Measurements from ENCODE around the gene DCST1. TPM values are rescaled to one million over a fixed set of nuclear protein-coding genes. Genes with fewer than 3 reads are reported as not detected.

The DCST1 gene
- total RNA-seq, 1 experiment from 2014 or later = 0.22 TPM

DNA sequence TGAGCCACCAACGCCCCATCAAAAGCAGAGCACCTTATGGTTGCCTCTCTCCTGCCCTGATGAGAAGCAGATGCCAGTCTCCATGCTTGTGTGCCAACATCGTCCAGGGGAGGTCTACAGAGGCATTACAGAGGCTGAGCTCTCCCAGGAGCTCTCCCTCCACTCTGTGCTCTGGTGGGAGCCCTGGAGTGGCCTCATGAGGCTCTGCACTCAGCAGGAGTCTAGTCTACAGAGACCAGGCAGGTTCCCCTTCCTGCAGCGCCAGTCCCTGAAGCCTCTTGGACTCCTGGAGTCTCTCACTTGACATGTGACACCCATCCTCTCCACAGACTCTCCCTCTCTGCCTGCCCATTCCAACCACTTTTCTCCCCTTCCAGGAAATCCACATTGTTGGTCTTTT lies 3.4 kb downstream of the DCST1 start:
- CTCF ChIA-PET = interaction anchor here (0.5 to 1.4 kb wide), 2 partner anchors 31 to 67 kb away, joined by 4 to 6 read pairs; partner anchors contain the start of gene SHC1
- Histone ChIP-seq H3K9me2 (ENCODE audit: insufficient read depth) (no peaks in the 10 kb centered on the region), H3K79me2 (ENCODE audit: low read depth) (no peaks in the 10 kb centered on the region), H3K36me3 (ENCODE audit: low read depth) (no peaks in the 10 kb centered on the region), H4K20me1 (ENCODE audit: insufficient read depth) (no peaks in the 10 kb centered on the region), H3K27me3 (ENCODE audit: insufficient read depth, low read depth) (no peaks in the 10 kb centered on the region), H3F3A (ENCODE audit: insufficient read depth, low read depth) (peaks cover 25% of the 10 kb centered on the region), H3K4me2 (no peak overlapping the region), H3K4me1 (replicated peaks; ENCODE audit: insufficient read depth) (peaks cover 28% of the 10 kb centered on the region), H2AFZ (no peak overlapping the region), H3K27ac (no peak overlapping the region), H3K9me3 (ENCODE audit: insufficient read depth, low read depth) (no peaks in the 10 kb centered on the region), H3K4me3 (no peak overlapping the region)
- TF ChIP-seq, protein P1, sequence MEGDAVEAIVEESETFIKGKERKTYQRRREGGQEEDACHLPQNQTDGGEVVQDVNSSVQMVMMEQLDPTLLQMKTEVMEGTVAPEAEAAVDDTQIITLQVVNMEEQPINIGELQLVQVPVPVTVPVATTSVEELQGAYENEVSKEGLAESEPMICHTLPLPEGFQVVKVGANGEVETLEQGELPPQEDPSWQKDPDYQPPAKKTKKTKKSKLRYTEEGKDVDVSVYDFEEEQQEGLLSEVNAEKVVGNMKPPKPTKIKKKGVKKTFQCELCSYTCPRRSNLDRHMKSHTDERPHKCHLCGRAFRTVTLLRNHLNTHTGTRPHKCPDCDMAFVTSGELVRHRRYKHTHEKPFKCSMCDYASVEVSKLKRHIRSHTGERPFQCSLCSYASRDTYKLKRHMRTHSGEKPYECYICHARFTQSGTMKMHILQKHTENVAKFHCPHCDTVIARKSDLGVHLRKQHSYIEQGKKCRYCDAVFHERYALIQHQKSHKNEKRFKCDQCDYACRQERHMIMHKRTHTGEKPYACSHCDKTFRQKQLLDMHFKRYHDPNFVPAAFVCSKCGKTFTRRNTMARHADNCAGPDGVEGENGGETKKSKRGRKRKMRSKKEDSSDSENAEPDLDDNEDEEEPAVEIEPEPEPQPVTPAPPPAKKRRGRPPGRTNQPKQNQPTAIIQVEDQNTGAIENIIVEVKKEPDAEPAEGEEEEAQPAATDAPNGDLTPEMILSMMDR (conservative IDR thresholded peaks at IDR 0.05) = no peak
- TF ChIP-seq EZH2 (IDR thresholded peaks at IDR 0.05; ENCODE audit: low read depth) = no peak
- POLR2A ChIA-PET (ENCODE audit: unreplicated experiment) = interaction anchor here (0.6 kb wide), 2 partner anchors 35 to 56 kb away, joined by 3 to 22 read pairs; no protein-coding TSS in a partner anchor
- intact Hi-C loops (cut with micrococcal nuclease; ENCODE audit: unreplicated experiment) = no loop called here
- no peak for DNase-seq
- no TSS peak for BruUV-seq (replicated peaks)

DNA sequence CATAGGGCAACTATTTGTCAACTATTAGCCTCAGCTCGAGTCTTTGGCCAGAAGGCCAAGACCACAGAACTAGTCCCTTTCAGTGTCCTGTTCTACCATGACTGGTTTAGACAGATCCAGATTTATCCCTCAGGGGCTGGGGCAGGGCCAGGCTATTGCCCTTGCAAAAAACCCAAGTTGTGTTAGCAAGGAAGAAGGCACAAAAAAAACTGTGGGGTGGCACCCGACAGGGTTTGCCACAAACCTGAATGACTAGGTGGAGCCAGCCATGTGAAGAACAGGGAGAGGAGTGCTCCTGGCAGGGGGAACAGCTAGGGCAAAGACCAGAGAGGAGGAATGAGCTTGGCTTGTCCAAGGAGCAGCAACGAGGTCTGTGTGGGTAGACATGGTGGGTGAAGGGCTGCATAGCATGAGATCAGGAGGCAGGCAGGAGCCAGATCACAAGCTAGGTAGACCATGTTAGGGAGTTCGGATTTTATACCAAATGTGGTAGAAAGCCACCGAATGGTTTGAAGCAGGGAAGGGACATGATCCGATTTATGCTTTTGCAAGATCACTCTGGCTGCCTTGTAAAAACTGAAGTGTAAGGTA lies 4.3 kb downstream of the DCST1 start:
- Histone ChIP-seq H3K79me2 (ENCODE audit: low read depth) (no peaks in the 10 kb centered on the region), H3K27me3 (ENCODE audit: insufficient read depth, low read depth) (no peaks in the 10 kb centered on the region), H3F3A (ENCODE audit: insufficient read depth, low read depth) (peaks cover 25% of the 10 kb centered on the region), H4K20me1 (ENCODE audit: insufficient read depth) (no peaks in the 10 kb centered on the region), H2AFZ (no peak overlapping the region), H3K4me1 (replicated peaks; ENCODE audit: insufficient read depth) (peaks cover 28% of the 10 kb centered on the region), H3K9me3 (ENCODE audit: insufficient read depth, low read depth) (no peaks in the 10 kb centered on the region), H3K4me2 (peak overlapping the region; percentile 52), H3K9me2 (ENCODE audit: insufficient read depth) (no peaks in the 10 kb centered on the region), H3K36me3 (ENCODE audit: low read depth) (no peaks in the 10 kb centered on the region), H3K4me3 (no peak overlapping the region), H3K27ac (peak overlapping the region; percentile 53)
- peak; percentile 45 to 53 for DNase-seq
- intact Hi-C loops (cut with micrococcal nuclease; ENCODE audit: unreplicated experiment) = loop anchor here (2.0 kb wide), 1 partner anchor 15 kb away; no protein-coding TSS in a partner anchor
- TF ChIP-seq EZH2 (IDR thresholded peaks at IDR 0.05; ENCODE audit: low read depth) = no peak
- TF ChIP-seq, protein P1 (conservative IDR thresholded peaks at IDR 0.05) = no peak
- ChIA-PET CTCF (interaction anchor here (0.5 to 1.6 kb wide), 6 partner anchors 13 to 67 kb away, joined by 3 to 6 read pairs (median 4); partner anchors contain the start of genes ADAM15 and SHC1), POLR2A (ENCODE audit: unreplicated experiment) (interaction anchor here (0.5 to 0.7 kb wide), 4 partner anchors 15 to 157 kb away, joined by 3 read pairs; no protein-coding TSS in a partner anchor)
- BruUV-seq (replicated peaks) = no TSS peak

DNA sequence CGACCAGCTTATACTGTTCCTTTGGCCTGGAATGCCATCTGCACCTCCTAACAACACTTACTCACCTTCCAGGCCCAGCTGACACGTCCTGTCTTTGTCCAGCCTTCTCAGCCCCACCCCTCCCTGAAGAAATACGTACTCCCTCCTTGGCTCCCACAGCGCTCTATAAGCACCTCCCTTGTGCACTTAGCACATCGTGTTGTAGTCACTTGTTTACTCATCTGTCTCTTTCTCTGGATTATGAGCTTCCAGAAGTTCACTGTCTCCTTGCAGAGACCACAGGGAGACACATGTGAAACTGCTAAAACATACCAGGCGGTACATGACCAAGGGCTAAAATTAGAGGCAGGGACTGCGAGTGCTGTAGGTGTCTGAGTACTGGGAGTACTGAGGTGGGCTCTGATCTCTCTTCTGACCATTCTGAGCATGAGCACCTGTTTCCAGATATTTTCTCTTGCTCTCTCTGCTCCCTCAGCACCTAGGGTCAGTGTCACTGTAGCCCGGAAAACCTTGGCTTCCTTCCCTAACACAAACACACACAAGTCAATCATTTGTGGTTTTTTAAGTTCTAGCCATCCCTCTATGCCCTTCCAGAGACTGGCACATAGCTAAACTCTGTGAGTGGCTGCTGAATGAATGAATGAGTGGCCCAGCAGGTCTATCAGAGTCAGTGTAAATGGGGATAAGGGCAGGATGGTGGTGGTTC lies 5.1 kb downstream of the DCST1 start:
- Histone ChIP-seq H3K4me2 (peak overlapping the region; percentile 52), H4K20me1 (ENCODE audit: insufficient read depth) (no peaks in the 10 kb centered on the region), H3K4me3 (peak overlapping the region; percentile 11; the same call in 1 of the 2 replicates), H3K27ac (peak overlapping the region; percentile 53), H3K79me2 (ENCODE audit: low read depth) (no peaks in the 10 kb centered on the region), H2AFZ (no peak overlapping the region), H3K4me1 (replicated peaks; ENCODE audit: insufficient read depth) (peaks cover 28% of the 10 kb centered on the region), H3K9me2 (ENCODE audit: insufficient read depth) (no peaks in the 10 kb centered on the region), H3K9me3 (ENCODE audit: insufficient read depth, low read depth) (no peaks in the 10 kb centered on the region), H3K27me3 (ENCODE audit: insufficient read depth, low read depth) (no peaks in the 10 kb centered on the region), H3F3A (ENCODE audit: insufficient read depth, low read depth) (peaks cover 25% of the 10 kb centered on the region), H3K36me3 (ENCODE audit: low read depth) (no peaks in the 10 kb centered on the region)
- intact Hi-C loops (cut with micrococcal nuclease; ENCODE audit: unreplicated experiment) = loop anchor here (2.0 kb wide), 1 partner anchor 16 kb away; no protein-coding TSS in a partner anchor
- ChIA-PET CTCF (interaction anchor here (0.6 to 1.6 kb wide), 6 partner anchors 12 to 67 kb away, joined by 3 to 5 read pairs (median 4); partner anchors contain the start of gene ADAM15), POLR2A (ENCODE audit: unreplicated experiment) (interaction anchor here (0.5 to 0.7 kb wide), 6 partner anchors 16 to 336 kb away, joined by 3 to 5 read pairs (median 3); no protein-coding TSS in a partner anchor)
- BruUV-seq (replicated peaks) = no TSS peak
- no peak for TF ChIP-seq EZH2 (IDR thresholded peaks at IDR 0.05; ENCODE audit: low read depth)
- TF ChIP-seq, protein P1 (conservative IDR thresholded peaks at IDR 0.05) = no peak
- DNase-seq = peak; percentile 71 to 86
